Omental fat pad (tissue), 4 donors: Measurements from ENCODE around the gene OVOL2. TPM values are rescaled to one million over a fixed set of nuclear protein-coding genes. Genes with fewer than 3 reads are reported as not detected.

Experiments used
- ATAC-seq: fragments of 150-250 bp; one replicate; pipeline ENCODE4 v1.9.1; 2016; ENCODE audit warnings: mild to moderate bottlenecking, moderate library complexity; ENCODE audit not compliant: low FRiP score
- DNase-seq: peaks from one replicate; pipeline ENCODE4 v3.0.0-alpha.2; 2019; ENCODE audit warnings: low spot score
- total RNA-seq, 4 donors: library from RNA; depleted of rRNA; stranded (reverse); fragments of >200 nt; gene quantifications; one replicate each; pipeline ENCODE4 v1.1.0, GENCODE V29; 2016
- TF ChIP-seq, protein P1 (sequence below), 3 donors: fragments of 450-650 bp; IDR thresholded peaks; one replicate each; pipeline ENCODE4 v1.5.1; 2016 to 2017; ENCODE audit warnings: antibody characterized with exemption in 3 of 3, mild to moderate bottlenecking in 3 of 3, moderate library complexity in 2 of 3

OVOL2 gene
- total RNA-seq, 4 donors from 2014 or later: not detected

DNA sequence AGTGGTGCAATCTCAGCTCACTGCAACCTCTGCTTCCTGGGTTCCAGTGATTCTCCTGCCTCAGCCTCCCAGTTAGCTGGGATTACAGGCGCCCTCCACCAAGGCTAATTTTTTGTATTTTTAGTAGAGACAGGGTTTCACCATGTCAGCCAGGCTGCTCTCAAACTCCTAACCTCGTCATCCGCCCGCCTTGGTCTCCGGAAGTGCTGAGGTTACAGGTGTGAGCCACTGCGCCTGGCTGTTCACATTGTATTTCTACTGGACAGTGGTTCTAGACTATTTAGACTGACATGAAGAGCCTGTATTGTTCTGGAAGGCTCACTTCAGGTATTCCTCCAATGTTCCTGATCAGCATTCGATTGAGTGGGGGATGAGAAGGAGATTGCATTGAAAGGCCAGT is 14.8 kb upstream of the OVOL2 start:
- ATAC-seq (no peak), DNase-seq (no peak)
- TF ChIP-seq, protein P1, sequence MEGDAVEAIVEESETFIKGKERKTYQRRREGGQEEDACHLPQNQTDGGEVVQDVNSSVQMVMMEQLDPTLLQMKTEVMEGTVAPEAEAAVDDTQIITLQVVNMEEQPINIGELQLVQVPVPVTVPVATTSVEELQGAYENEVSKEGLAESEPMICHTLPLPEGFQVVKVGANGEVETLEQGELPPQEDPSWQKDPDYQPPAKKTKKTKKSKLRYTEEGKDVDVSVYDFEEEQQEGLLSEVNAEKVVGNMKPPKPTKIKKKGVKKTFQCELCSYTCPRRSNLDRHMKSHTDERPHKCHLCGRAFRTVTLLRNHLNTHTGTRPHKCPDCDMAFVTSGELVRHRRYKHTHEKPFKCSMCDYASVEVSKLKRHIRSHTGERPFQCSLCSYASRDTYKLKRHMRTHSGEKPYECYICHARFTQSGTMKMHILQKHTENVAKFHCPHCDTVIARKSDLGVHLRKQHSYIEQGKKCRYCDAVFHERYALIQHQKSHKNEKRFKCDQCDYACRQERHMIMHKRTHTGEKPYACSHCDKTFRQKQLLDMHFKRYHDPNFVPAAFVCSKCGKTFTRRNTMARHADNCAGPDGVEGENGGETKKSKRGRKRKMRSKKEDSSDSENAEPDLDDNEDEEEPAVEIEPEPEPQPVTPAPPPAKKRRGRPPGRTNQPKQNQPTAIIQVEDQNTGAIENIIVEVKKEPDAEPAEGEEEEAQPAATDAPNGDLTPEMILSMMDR (IDR thresholded peaks at IDR 0.05): no peak

- TF ChIP-seq, protein P1 (IDR thresholded peaks at IDR 0.05): no peak
- no peak for ATAC-seq
Observed at GRCh38 chr20:18066421-18067333, 9.0 kb upstream of the OVOL2 start.

GRCh38 chr20:18063676-18064075 is 6.0 kb upstream of the OVOL2 start:
- TF ChIP-seq, protein P1 (IDR thresholded peaks at IDR 0.05): no peak
- no peak for DNase-seq
- ATAC-seq: no peak

More at GRCh38 chr20:18066421-18067333, 9.0 kb upstream of the OVOL2 start:
- DNase-seq: no peak

DNA sequence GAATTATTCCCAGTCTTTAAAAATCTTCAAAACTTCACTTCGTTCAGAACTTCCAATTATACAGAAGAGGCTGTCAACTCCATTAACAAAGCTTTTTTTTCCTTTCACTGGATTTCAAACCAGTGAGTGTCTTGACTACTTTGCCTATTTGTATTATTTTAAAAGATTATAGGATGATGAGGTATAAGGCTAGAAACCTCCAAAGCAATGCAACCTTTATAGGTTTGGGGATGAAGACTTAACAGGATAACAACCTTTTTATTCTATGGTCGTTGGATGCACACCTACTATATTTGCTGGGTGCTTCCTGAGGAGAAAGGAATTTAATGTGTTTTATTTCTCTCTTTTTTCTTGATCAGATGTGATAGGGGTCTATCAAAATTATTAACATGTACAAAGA is 1.9 kb upstream of the OVOL2 start:
- no peak for DNase-seq
- TF ChIP-seq, protein P1 (IDR thresholded peaks at IDR 0.05): no peak
- ATAC-seq: no peak

- TF ChIP-seq, protein P1 (IDR thresholded peaks at IDR 0.05): no peak
- no peak for ATAC-seq
- DNase-seq: no peak
Observed at GRCh38 chr20:18058661-18059467, 1.1 kb upstream of the OVOL2 start.

DNA sequence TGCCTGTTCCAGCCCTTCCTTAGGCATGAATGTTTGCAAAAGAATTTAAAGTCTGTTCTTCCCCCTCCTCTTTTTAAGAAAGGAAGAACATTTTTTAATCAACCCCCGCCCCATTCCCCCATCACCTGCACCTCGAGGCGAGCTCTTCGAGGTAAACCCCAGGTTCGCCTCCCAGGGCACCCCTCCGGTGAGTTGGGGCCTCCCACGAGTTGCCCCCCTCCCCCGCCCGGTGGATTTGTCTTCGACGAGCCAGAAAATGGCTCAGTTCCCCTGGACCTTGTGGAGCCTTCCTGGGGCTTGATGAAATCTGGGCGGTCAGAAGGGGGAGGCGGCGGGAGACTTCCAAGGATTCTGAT is 256 bp upstream of the OVOL2 start:
- TF ChIP-seq, protein P1 (IDR thresholded peaks at IDR 0.05): no peak
- ATAC-seq: no peak
- no peak for DNase-seq
